Panc1 (cell line): ENCODE data around the gene IL19. TPM values are rescaled to one million over a fixed set of nuclear protein-coding genes. Genes with fewer than 3 reads are reported as not detected.

Source experiments
- ATAC-seq: fragments of 200-7000 bp; cut with Tn5 transposase; 2 replicates; pipeline ENCODE4 v1.9.1; 2020; ENCODE audit warnings: mild to moderate bottlenecking, moderate library complexity
- BruUV-seq: library from RNA; stranded (reverse); fragments of 400-500 nt; replicated peaks from 2 replicates; lab custom pipeline; 2021; lab: Mats Ljungman, UMichigan
- CTCF ChIA-PET: fragments of 300-600 bp; sonication (Branson Sonifier 250); formaldehyde crosslinking; loops from one replicate; lab custom pipeline; 2022; ENCODE audit warnings: antibody characterized with exemption; lab: Charles Lee
- POLR2A ChIA-PET: fragments of 300-600 bp; sonication (Branson Sonifier 250); formaldehyde crosslinking; loops from one replicate; lab custom pipeline; 2022; ENCODE audit warnings: antibody characterized with exemption; lab: Charles Lee
- DNase-seq: peaks from one replicate; pipeline ENCODE4 v3.0.0-alpha.2; 2010; ENCODE audit warnings: low read depth, low spot score
- H3K27ac ChIP-seq: 2 replicates; pipeline ENCODE4 v1.5.1; 2011; ENCODE audit warnings: mild to moderate bottlenecking, low read length, inconsistent platforms
- H3K27me3 ChIP-seq: fragments of 200-500 bp; sonication (Bioruptor generic); 2 replicates; pipeline ENCODE4 v1.6.0; 2014; ENCODE audit warnings: low read length, inconsistent platforms; ENCODE audit not compliant: control insufficient read depth, insufficient read depth
- H3K36me3 ChIP-seq: fragments of 200-500 bp; sonication (Bioruptor generic); 2 replicates; pipeline ENCODE4 v1.5.1; 2014; ENCODE audit warnings: inconsistent platforms, mild to moderate bottlenecking, low read length, moderate library complexity; ENCODE audit not compliant: control insufficient read depth, insufficient read depth
- H3K4me1 ChIP-seq: 2 replicates; pipeline ENCODE4 v1.5.1; 2011; ENCODE audit warnings: inconsistent platforms, mild to moderate bottlenecking, low read length, moderate library complexity; ENCODE audit not compliant: control insufficient read depth, insufficient read depth
- H3K4me3 ChIP-seq, 2 experiments: 2 replicates each; pipeline ENCODE4 v1.5.1; 2011 to 2012; ENCODE audit warnings: low read depth in 2 of 2, low read length in 2 of 2, mild to moderate bottlenecking in 2 of 2, inconsistent platforms in 1 of 2, moderate library complexity in 1 of 2
- H3K9me3 ChIP-seq: fragments of 200-500 bp; sonication (Bioruptor generic); 2 replicates; pipeline ENCODE4 v1.5.1; 2014; ENCODE audit warnings: low read depth, mild to moderate bottlenecking, inconsistent platforms, low read length, moderate library complexity; ENCODE audit not compliant: control insufficient read depth, insufficient read depth
- CTCF ChIP-seq: fragments of 450-650 bp; IDR thresholded peaks from 2 replicates; pipeline ENCODE4 v1.5.1; 2017; ENCODE audit warnings: mild to moderate bottlenecking
- POLR2AphosphoS5 ChIP-seq: IDR thresholded peaks from 2 replicates; pipeline ENCODE4 v1.6.1; 2012; ENCODE audit warnings: mild to moderate bottlenecking, low read depth, low read length, moderate library complexity
- SIN3A ChIP-seq: IDR thresholded peaks from 2 replicates; pipeline ENCODE4 v1.6.1; 2012; ENCODE audit warnings: low read depth, mild to moderate bottlenecking, low read length, moderate library complexity, borderline replicate concordance; ENCODE audit not compliant: insufficient read depth
- TCF7L2 ChIP-seq: IDR thresholded peaks from 2 replicates; pipeline ENCODE4 v1.6.1; 2011; ENCODE audit warnings: mild to moderate bottlenecking, low read depth, low read length, inconsistent platforms
- in situ Hi-C: cut with HindIII; loops from 2 replicates; pipeline ENCODE4 v1.10.0; 2016; ENCODE audit warnings: low sequenced_read_pairs, low pct_unique_long_range_greater_than_20kb
- intact Hi-C: fragments of 100-400 bp; cut with micrococcal nuclease; formaldehyde crosslinking; loops from one replicate; pipeline ENCODE4 v1.10.0; 2022; ENCODE audit not compliant: unreplicated experiment
- total RNA-seq: library from RNA; stranded (reverse); gene quantifications from one replicate; pipeline ENCODE4 v1.2.1, GENCODE V29; 2021; ENCODE audit not compliant: unreplicated experiment
- TF ChIP-seq, protein P1 (sequence below), 2 experiments: IDR thresholded peaks; 2 replicates each; pipeline ENCODE4 v1.6.1; 2011 to 2012; ENCODE audit warnings: low read depth in 2 of 2, control low read depth in 1 of 2, low read length in 1 of 2, mild to moderate bottlenecking in 1 of 2, moderate library complexity in 1 of 2; ENCODE audit not compliant: insufficient read depth in 1 of 2

The IL19 gene
- total RNA-seq, 1 experiment from 2014 or later: not detected

DNA sequence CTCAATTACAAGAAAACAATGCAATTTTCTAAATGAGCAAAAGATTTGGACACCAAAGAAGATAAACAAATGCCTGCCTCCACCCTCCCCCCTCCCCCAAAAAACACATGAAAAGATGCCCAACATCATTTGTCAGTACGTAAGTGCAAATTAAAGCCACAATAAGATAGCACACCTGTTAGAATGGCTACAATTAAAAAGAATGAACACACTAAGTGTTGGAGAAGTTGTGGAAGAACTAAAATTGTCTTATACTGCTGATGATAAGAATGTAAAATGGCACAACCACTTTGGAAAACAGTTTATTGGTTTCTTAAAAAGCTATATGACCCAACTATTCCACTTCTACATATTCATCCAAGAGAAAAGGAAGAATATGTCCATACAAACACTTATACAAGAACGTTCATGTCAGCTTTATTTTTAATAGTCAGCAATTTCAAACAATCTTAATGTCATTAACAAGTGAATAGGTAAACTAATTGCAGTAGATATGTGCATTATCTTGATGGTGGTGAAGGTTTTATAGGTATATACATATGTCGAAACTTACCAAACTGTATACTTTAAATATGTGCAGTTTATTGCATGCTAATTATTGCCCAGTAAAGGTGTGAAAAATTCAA is 105.3 kb downstream of the IL19 start:
- POLR2A ChIA-PET: no interaction called here
- CTCF ChIA-PET: no interaction called here
- Histone ChIP-seq H3K4me1 (no peaks in the 10 kb centered on the region), H3K36me3 (no peaks in the 10 kb centered on the region), H3K4me3 (no peak overlapping the region), H3K9me3 (peaks cover 5% of the 10 kb centered on the region; the same call in 1 of the 2 replicates), H3K27me3 (no peaks in the 10 kb centered on the region), H3K27ac (no peak overlapping the region)
- TF ChIP-seq, protein P1, sequence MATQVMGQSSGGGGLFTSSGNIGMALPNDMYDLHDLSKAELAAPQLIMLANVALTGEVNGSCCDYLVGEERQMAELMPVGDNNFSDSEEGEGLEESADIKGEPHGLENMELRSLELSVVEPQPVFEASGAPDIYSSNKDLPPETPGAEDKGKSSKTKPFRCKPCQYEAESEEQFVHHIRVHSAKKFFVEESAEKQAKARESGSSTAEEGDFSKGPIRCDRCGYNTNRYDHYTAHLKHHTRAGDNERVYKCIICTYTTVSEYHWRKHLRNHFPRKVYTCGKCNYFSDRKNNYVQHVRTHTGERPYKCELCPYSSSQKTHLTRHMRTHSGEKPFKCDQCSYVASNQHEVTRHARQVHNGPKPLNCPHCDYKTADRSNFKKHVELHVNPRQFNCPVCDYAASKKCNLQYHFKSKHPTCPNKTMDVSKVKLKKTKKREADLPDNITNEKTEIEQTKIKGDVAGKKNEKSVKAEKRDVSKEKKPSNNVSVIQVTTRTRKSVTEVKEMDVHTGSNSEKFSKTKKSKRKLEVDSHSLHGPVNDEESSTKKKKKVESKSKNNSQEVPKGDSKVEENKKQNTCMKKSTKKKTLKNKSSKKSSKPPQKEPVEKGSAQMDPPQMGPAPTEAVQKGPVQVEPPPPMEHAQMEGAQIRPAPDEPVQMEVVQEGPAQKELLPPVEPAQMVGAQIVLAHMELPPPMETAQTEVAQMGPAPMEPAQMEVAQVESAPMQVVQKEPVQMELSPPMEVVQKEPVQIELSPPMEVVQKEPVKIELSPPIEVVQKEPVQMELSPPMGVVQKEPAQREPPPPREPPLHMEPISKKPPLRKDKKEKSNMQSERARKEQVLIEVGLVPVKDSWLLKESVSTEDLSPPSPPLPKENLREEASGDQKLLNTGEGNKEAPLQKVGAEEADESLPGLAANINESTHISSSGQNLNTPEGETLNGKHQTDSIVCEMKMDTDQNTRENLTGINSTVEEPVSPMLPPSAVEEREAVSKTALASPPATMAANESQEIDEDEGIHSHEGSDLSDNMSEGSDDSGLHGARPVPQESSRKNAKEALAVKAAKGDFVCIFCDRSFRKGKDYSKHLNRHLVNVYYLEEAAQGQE (IDR thresholded peaks at IDR 0.05; ENCODE audit: insufficient read depth in 1 of 2, low read depth in 2 of 2, low read length in 1 of 2): no peak
- TF ChIP-seq CTCF: no peak
- TF ChIP-seq POLR2AphosphoS5: no peak
- no peak for TF ChIP-seq TCF7L2
- TF ChIP-seq SIN3A: no peak
- intact Hi-C loops (no loop called here), in situ Hi-C loops (no loop called here)
- ATAC-seq: no peak
- BruUV-seq: no TSS peak
- no peak for DNase-seq

- ATAC-seq (no peak), DNase-seq (no peak)
- in situ Hi-C loops: no loop called here
- POLR2A ChIA-PET: no interaction called here
- H3K36me3 ChIP-seq: no peaks in the 10 kb centered on the region
- CTCF ChIA-PET: no interaction called here
- TF ChIP-seq, protein P1 (IDR thresholded peaks at IDR 0.05; ENCODE audit: insufficient read depth in 1 of 2, low read depth in 2 of 2, low read length in 1 of 2): no peak
- TF ChIP-seq CTCF: no peak
- no peak overlapping the region for H3K27ac ChIP-seq
- H3K27me3 ChIP-seq: no peaks in the 10 kb centered on the region
- intact Hi-C loops: no loop called here
- no peaks in the 10 kb centered on the region for H3K4me1 ChIP-seq
- peaks cover 5% of the 10 kb centered on the region; the same call in 1 of the 2 replicates for H3K9me3 ChIP-seq
- no peak overlapping the region for H3K4me3 ChIP-seq
- no TSS peak for BruUV-seq
Measured at GRCh38 chr1:206878456-206878855, 107.9 kb downstream of the IL19 start.
